H1 (cell line): ENCODE results near the gene MMP24. TPM values are rescaled to one million over a fixed set of nuclear protein-coding genes. Genes with fewer than 3 reads are reported as not detected.
"Not testable (repeated sequence)": the region's sequence is repeated elsewhere in the genome, so short reads cannot be mapped to it uniquely, and the experiment has no call there.

ENCODE experiments used
- CTCF ChIA-PET: fragments of 300-600 bp; sonication (Branson Sonifier 250); formaldehyde crosslinking; loops from one replicate; lab custom pipeline; 2021; ENCODE audit not compliant: partially characterized antibody; lab: Charles Lee
- POLR2A ChIA-PET: fragments of 300-600 bp; sonication (Branson Sonifier 250); formaldehyde crosslinking; loops from one replicate; lab custom pipeline; 2021; ENCODE audit warnings: inconsistent platforms; ENCODE audit not compliant: partially characterized antibody; lab: Charles Lee
- DNase-seq, 2 experiments: peaks; one replicate each; pipeline versions ENCODE4 v3.0.0 to v3.0.0-alpha.2; 2010 to 2022; ENCODE audit warnings: low spot score in 2 of 2, low read depth in 1 of 2, mixed read lengths in 1 of 2
- FAIRE-seq: peaks from 2 replicates; lab custom pipeline; 2011; peaks lifted over from hg19 to GRCh38; lab: Jason Lieb, UNC
- H2AFZ ChIP-seq: 2 replicates; pipeline ENCODE4 v1.8.1; 2012; ENCODE audit warnings: low read length, inconsistent platforms
- H2AK5ac ChIP-seq: 2 replicates; pipeline ENCODE4 v1.6.1; 2013; ENCODE audit warnings: low read depth, low read length
- H2BK120ac ChIP-seq: replicated peaks from 2 replicates; pipeline ENCODE3; 2013; ENCODE audit warnings: low read depth, low read length, inconsistent platforms
- H2BK12ac ChIP-seq: 2 replicates; pipeline ENCODE4 v1.6.1; 2013; ENCODE audit warnings: low read depth, low read length
- H2BK15ac ChIP-seq: 2 replicates; pipeline ENCODE4 v1.6.1; 2013; ENCODE audit warnings: low read length
- H2BK20ac ChIP-seq: 2 replicates; pipeline ENCODE4 v1.6.1; 2013; ENCODE audit warnings: low read length
- H2BK5ac ChIP-seq: 2 replicates; pipeline ENCODE4 v1.6.1; 2013; ENCODE audit warnings: low read depth, low read length
- H3K14ac ChIP-seq: 2 replicates; pipeline ENCODE4 v1.6.1; 2013; ENCODE audit warnings: inconsistent platforms; ENCODE audit not compliant: insufficient read length
- H3K18ac ChIP-seq: 2 replicates; pipeline ENCODE4 v1.6.1; 2013; ENCODE audit warnings: low read length; ENCODE audit errors: extremely low read depth
- H3K23ac ChIP-seq: 2 replicates; pipeline ENCODE4 v1.6.1; 2013; ENCODE audit warnings: inconsistent platforms; ENCODE audit not compliant: insufficient read length
- H3K23me2 ChIP-seq: 2 replicates; pipeline ENCODE4 v1.6.1; 2013; ENCODE audit warnings: low read depth, low read length
- H3K27ac ChIP-seq: 2 replicates; pipeline ENCODE4 v1.6.1; 2011; ENCODE audit warnings: low read depth, low read length, inconsistent platforms
- H3K27me3 ChIP-seq, 4 experiments: replicated peaks in 1 of 4; 1 replicate in 1 of 4; 2 replicates in 3 of 4; pipeline versions ENCODE4 v1.6.1 to v1.8.1; 2011 to 2013; ENCODE audit warnings: low read length in 3 of 4, mild to moderate bottlenecking in 3 of 4, inconsistent platforms in 2 of 4, mixed read lengths in 2 of 4, moderate library complexity in 1 of 4; ENCODE audit not compliant: control insufficient read depth in 3 of 4, insufficient read depth in 3 of 4; ENCODE audit errors: extremely low read depth in 1 of 4
- H3K36me3 ChIP-seq, 4 experiments: 2 replicates each; pipeline versions ENCODE4 v1.6.1 to v1.8.1; 2011 to 2013; ENCODE audit warnings: mild to moderate bottlenecking in 4 of 4, low read length in 3 of 4, moderate library complexity in 2 of 4, control low read depth in 1 of 4, inconsistent platforms in 1 of 4; ENCODE audit not compliant: insufficient read depth in 4 of 4, control insufficient read depth in 2 of 4
- H3K4ac ChIP-seq: replicated peaks from 2 replicates; pipeline ENCODE3; 2013; ENCODE audit warnings: low read length, low read depth, mixed read lengths, inconsistent platforms; ENCODE audit not compliant: insufficient read length
- H3K4me1 ChIP-seq, 4 experiments: replicated peaks in 1 of 4; 1 replicate in 1 of 4; 2 replicates in 3 of 4; pipeline versions ENCODE4 v1.6.1 to v1.8.1; 2011 to 2013; ENCODE audit warnings: low read length in 3 of 4, inconsistent platforms in 2 of 4, mixed read lengths in 1 of 4; ENCODE audit not compliant: insufficient read depth in 4 of 4, control insufficient read depth in 3 of 4
- H3K4me2 ChIP-seq, 2 experiments: 2 replicates each; pipeline versions ENCODE4 v1.6.1 to v1.8.1; 2011 to 2013; ENCODE audit warnings: low read depth in 2 of 2, low read length in 2 of 2, control low read depth in 1 of 2, inconsistent platforms in 1 of 2, mild to moderate bottlenecking in 1 of 2; ENCODE audit not compliant: insufficient read depth in 1 of 2
- H3K4me3 ChIP-seq, 4 experiments: fragments of 200-600, 300-600 bp in 1 of 4; sonication (generic), shearing (Covaris generic), sonication (Bioruptor Twin) in 1 of 4; 2 replicates each; pipeline versions ENCODE4 v1.5.1 to v1.8.1; 2011 to 2016; ENCODE audit warnings: low read length in 4 of 4, low read depth in 3 of 4, control low read depth in 2 of 4, inconsistent platforms in 2 of 4, mild to moderate bottlenecking in 2 of 4, mixed read lengths in 1 of 4, moderate library complexity in 1 of 4; ENCODE audit not compliant: insufficient read depth in 2 of 4; ENCODE audit errors: extremely low read depth in 1 of 4
- H3K56ac ChIP-seq: replicated peaks from 2 replicates; pipeline ENCODE3; 2013; ENCODE audit warnings: low read depth, mild to moderate bottlenecking, mixed read lengths, low read length, inconsistent platforms; ENCODE audit not compliant: insufficient read length
- H3K79me1 ChIP-seq: 2 replicates; pipeline ENCODE4 v1.6.1; 2013; ENCODE audit warnings: low read depth, low read length, control low read depth
- H3K79me2 ChIP-seq, 2 experiments: 2 replicates each; pipeline versions ENCODE4 v1.6.1 to v1.8.1; 2012 to 2013; ENCODE audit warnings: low read length in 2 of 2, mild to moderate bottlenecking in 2 of 2, inconsistent platforms in 1 of 2; ENCODE audit not compliant: insufficient read depth in 2 of 2, control insufficient read depth in 1 of 2
- H3K9ac ChIP-seq, 4 experiments: replicated peaks in 1 of 4; 1 replicate in 1 of 4; 2 replicates in 3 of 4; pipeline versions ENCODE4 v1.6.1 to v1.8.1; 2011 to 2013; ENCODE audit warnings: low read depth in 3 of 4, low read length in 3 of 4, control low read depth in 2 of 4, mild to moderate bottlenecking in 2 of 4, moderate library complexity in 2 of 4, inconsistent platforms in 1 of 4; ENCODE audit errors: extremely low read depth in 1 of 4
- H3K9me3 ChIP-seq, 2 experiments: 2 replicates each; pipeline versions ENCODE4 v1.6.1 to v1.8.1; 2012 to 2013; ENCODE audit warnings: mild to moderate bottlenecking in 2 of 2, moderate library complexity in 2 of 2, control low read depth in 1 of 2, inconsistent platforms in 1 of 2, low read depth in 1 of 2, low read length in 1 of 2, mixed read lengths in 1 of 2; ENCODE audit not compliant: insufficient read depth in 2 of 2
- H4K20me1 ChIP-seq, 2 experiments: replicated peaks in 1 of 2; 2 replicates each; pipeline versions ENCODE3 to v1.8.1; 2011 to 2013; ENCODE audit warnings: inconsistent platforms in 2 of 2, low read length in 2 of 2, mild to moderate bottlenecking in 1 of 2; ENCODE audit not compliant: insufficient read depth in 2 of 2, control insufficient read depth in 1 of 2
- H4K5ac ChIP-seq: 2 replicates; pipeline ENCODE4 v1.6.1; 2013; ENCODE audit warnings: low read length, low read depth, mixed read lengths, inconsistent platforms; ENCODE audit not compliant: insufficient read length
- H4K8ac ChIP-seq: 2 replicates; pipeline ENCODE4 v1.8.0; 2013; ENCODE audit warnings: mild to moderate bottlenecking, moderate library complexity, low read length, inconsistent platforms; ENCODE audit not compliant: insufficient read depth; ENCODE audit errors: extremely low read depth
- H4K91ac ChIP-seq: replicated peaks from 2 replicates; pipeline ENCODE3; 2013; ENCODE audit warnings: low read length, mixed read lengths, inconsistent platforms; ENCODE audit not compliant: insufficient read length
- WGBS, 2 experiments: shearing (Covaris generic) in 1 of 2; methylation state at CpG; one replicate each; pipeline versions ENCODE4 v1.1.6 to v1.1.7; 2013 to 2015; ENCODE audit warnings: low lambda C conversion rate in 2 of 2, mixed read lengths in 2 of 2, inconsistent platforms in 1 of 2, low coverage in 1 of 2, missing lambda C conversion rate in 1 of 2; ENCODE audit not compliant: insufficient replicate concordance in 2 of 2, insufficient coverage in 1 of 2, insufficient read length in 1 of 2; ENCODE audit errors: extremely low coverage in 1 of 2, missing lambda C conversion rate in 1 of 2; 5-methylcytosine and 5-hydroxymethylcytosine counted together
- polyA plus RNA-seq, 7 experiments: library from polyadenylated mRNA; depleted of rRNA in 3 of 7; stranded (reverse) in 5 of 7; unstranded in 2 of 7; fragments of >200 nt in 5 of 7; fragments of 200-250 nt in 2 of 7; gene quantifications; 1 replicate in 5 of 7; 2 replicates in 1 of 7; 4 replicates in 1 of 7; pipeline versions ENCODE4 v1.2.1 to v1.2.3, GENCODE V29; 2011 to 2013; ENCODE audit warnings: missing spikeins in 2 of 7, mixed read lengths in 2 of 7
- total RNA-seq: library from RNA; stranded (reverse); fragmentation: NEBNext Ultra II Directional; extraction: Animal tissue kit (Norgen Biotek cat#: 25700); gene quantifications from 2 replicates; pipeline ENCODE4 v1.2.1, GENCODE V29; 2021

MMP24 gene
- total and polyA plus RNA-seq, 2 of the 8 experiments (the other 6 are each of a cell fraction or from before 2014, with no cell fraction given): 18.8 to 21.4 TPM

DNA sequence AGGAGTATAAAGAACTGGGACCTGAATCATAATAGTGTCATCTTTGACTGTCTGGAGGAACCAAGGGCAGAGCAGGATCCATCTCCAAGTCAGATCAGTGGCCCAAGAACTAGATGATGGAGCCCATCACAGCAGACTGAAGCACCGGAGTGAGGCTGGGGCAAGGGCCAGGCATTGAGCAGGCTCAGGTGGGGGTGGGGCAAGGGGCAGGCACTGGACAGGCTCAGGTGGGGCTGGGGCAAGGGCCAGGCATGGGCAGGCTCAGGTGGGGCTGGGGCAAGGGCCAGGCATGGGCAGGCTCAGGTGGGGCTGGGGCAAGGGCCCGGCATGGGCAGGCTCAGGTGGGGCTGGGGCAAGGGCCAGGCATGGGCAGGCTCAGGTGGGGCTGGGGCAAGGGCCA is 26.1 kb downstream of the MMP24 start:
- ChIA-PET POLR2A (interaction anchor here (0.6 to 7.5 kb wide), 4 partner anchors 8 to 265 kb away, joined by 3 to 52 read pairs (median 10); no protein-coding TSS in a partner anchor), CTCF (interaction anchor here (1.5 kb wide), 1 partner anchor 11 kb away, joined by 3 read pairs; no protein-coding TSS in a partner anchor)
- not testable (repeated sequence) for H3K27me3 ChIP-seq, H3K79me2 ChIP-seq, H3K9ac ChIP-seq, H3K14ac ChIP-seq, H3K18ac ChIP-seq, H3K4me2 ChIP-seq, H3K23ac ChIP-seq, H3K56ac ChIP-seq, H3K9me3 ChIP-seq, H2BK5ac ChIP-seq, H4K20me1 ChIP-seq, H4K91ac ChIP-seq, H3K79me1 ChIP-seq, H3K27ac ChIP-seq, FAIRE-seq, H2BK20ac ChIP-seq, H3K4me1 ChIP-seq, H2AFZ ChIP-seq, H4K5ac ChIP-seq, H2BK120ac ChIP-seq, H3K23me2 ChIP-seq, H2BK12ac ChIP-seq, H2AK5ac ChIP-seq, H3K4ac ChIP-seq, H2BK15ac ChIP-seq, H4K8ac ChIP-seq, DNase-seq, H3K4me3 ChIP-seq
- peaks cover 0 to 24% (median 0%) of the 10 kb centered on the region in 4 experiments; a peak in 2 of 8 replicates for H3K36me3 ChIP-seq
- 73% methylated on average over 1 of the region's 2 CpGs; no CpG with 5 or more reads in 1 of the 2 experiments for WGBS, 2 experiments
